CD14-positive monocyte (primary cell): Measurements from ENCODE around the gene CDH15. TPM values are rescaled to one million over a fixed set of nuclear protein-coding genes. Genes with fewer than 3 reads are reported as not detected.
A peak's percentile ranks its signal among the peaks of the same experiment; 100 is the strongest.

Experiments
- DNase-seq, 3 donors: peaks; one replicate each; pipeline ENCODE4 v3.0.0-alpha.2; 2011 to 2022
- H2AFZ ChIP-seq: 2 replicates; pipeline ENCODE4 v1.6.0; 2012; ENCODE audit warnings: mild to moderate bottlenecking, low read depth, low read length, inconsistent platforms; ENCODE audit not compliant: insufficient read depth, poor library complexity, severe bottlenecking
- H3K27ac ChIP-seq, 2 donors: 1 replicate in 1 of 2; 2 replicates in 1 of 2; pipeline ENCODE4 v1.5.1; 2012 to 2013; ENCODE audit warnings: low read length in 2 of 2, control low read depth in 1 of 2, inconsistent platforms in 1 of 2, low read depth in 1 of 2, mild to moderate bottlenecking in 1 of 2
- H3K27me3 ChIP-seq, 2 donors: one replicate each; pipeline versions ENCODE4 v1.6.0 to v1.6.1; 2011 to 2013; ENCODE audit warnings: low read length in 2 of 2; ENCODE audit not compliant: control insufficient read depth in 2 of 2, insufficient read depth in 2 of 2
- H3K36me3 ChIP-seq, 2 donors: replicated peaks in 1 of 2; 1 replicate in 1 of 2; 2 replicates in 1 of 2; pipeline versions ENCODE4 v1.5.1 to v1.6.1; 2012 to 2013; ENCODE audit warnings: low read length in 2 of 2, control low read depth in 1 of 2, inconsistent platforms in 1 of 2, mild to moderate bottlenecking in 1 of 2; ENCODE audit not compliant: insufficient read depth in 2 of 2, control insufficient read depth in 1 of 2
- H3K4me1 ChIP-seq, 2 donors: 1 replicate in 1 of 2; 2 replicates in 1 of 2; pipeline versions ENCODE4 v1.5.1 to v1.6.1; 2012 to 2013; ENCODE audit warnings: low read length in 2 of 2, control low read depth in 1 of 2, inconsistent platforms in 1 of 2, mild to moderate bottlenecking in 1 of 2, moderate library complexity in 1 of 2; ENCODE audit not compliant: insufficient read depth in 2 of 2, control insufficient read depth in 1 of 2
- H3K4me2 ChIP-seq: replicated peaks from 2 replicates; pipeline ENCODE3; 2012; ENCODE audit warnings: low read length, moderate library complexity, mild to moderate bottlenecking; ENCODE audit not compliant: poor library complexity, severe bottlenecking; ENCODE audit errors: extremely low read depth
- H3K4me3 ChIP-seq, 3 experiments: fragments of 200-600 bp in 1 of 3; sonication (generic) in 1 of 3; replicated peaks in 1 of 3; 1 replicate in 2 of 3; 2 replicates in 1 of 3; pipeline ENCODE4 v1.5.1; 2011 to 2013; ENCODE audit warnings: low read length in 3 of 3, mild to moderate bottlenecking in 3 of 3, control low read depth in 2 of 3, low read depth in 2 of 3, inconsistent platforms in 1 of 3, moderate library complexity in 1 of 3
- H3K79me2 ChIP-seq: 2 replicates; pipeline ENCODE4 v1.6.0; 2012; ENCODE audit warnings: mild to moderate bottlenecking, control low read depth, inconsistent platforms, low read length, moderate library complexity; ENCODE audit not compliant: insufficient read depth
- H3K9ac ChIP-seq: 2 replicates; pipeline ENCODE4 v1.6.0; 2017; ENCODE audit warnings: low read length, mild to moderate bottlenecking; ENCODE audit not compliant: insufficient read depth, poor library complexity, severe bottlenecking
- H3K9me3 ChIP-seq, 2 donors: replicated peaks in 1 of 2; 1 replicate in 1 of 2; 2 replicates in 1 of 2; pipeline versions ENCODE4 v1.5.1 to v1.6.1; 2012 to 2013; ENCODE audit warnings: low read length in 2 of 2, control low read depth in 1 of 2; ENCODE audit not compliant: control insufficient read depth in 1 of 2, insufficient read depth in 1 of 2
- H4K20me1 ChIP-seq: 2 replicates; pipeline ENCODE4 v1.6.0; 2012; ENCODE audit warnings: mild to moderate bottlenecking, low read length, control low read depth, moderate library complexity; ENCODE audit not compliant: insufficient read depth
- H3K27ac Mint-ChIP-seq, 7 donors: one replicate each; pipeline ENCODE4 v1.8.0; 2020; ENCODE audit warnings: mild to moderate bottlenecking in 7 of 7, mixed read lengths in 7 of 7, moderate library complexity in 6 of 7, inconsistent platforms in 2 of 7
- H3K27me3 Mint-ChIP-seq, 3 donors: one replicate each; pipeline ENCODE4 v1.8.0; 2021 to 2022; ENCODE audit warnings: low read depth in 3 of 3, mild to moderate bottlenecking in 3 of 3, mixed read lengths in 3 of 3, moderate library complexity in 3 of 3, inconsistent platforms in 1 of 3
- H3K36me3 Mint-ChIP-seq, 2 donors: one replicate each; pipeline ENCODE4 v1.8.0; 2020; ENCODE audit warnings: mixed read lengths in 2 of 2, inconsistent platforms in 1 of 2, mild to moderate bottlenecking in 1 of 2
- H3K4me1 Mint-ChIP-seq: one replicate; pipeline ENCODE4 v1.8.0; 2020; ENCODE audit warnings: mild to moderate bottlenecking, mixed read lengths
- H3K4me3 Mint-ChIP-seq, 2 donors: one replicate each; pipeline ENCODE4 v1.8.0; 2020; ENCODE audit warnings: mild to moderate bottlenecking in 2 of 2, mixed read lengths in 2 of 2, moderate library complexity in 1 of 2
- H3K9me3 Mint-ChIP-seq, 7 donors: one replicate each; pipeline ENCODE4 v1.8.0; 2020 to 2022; ENCODE audit warnings: mixed read lengths in 7 of 7, mild to moderate bottlenecking in 6 of 7, moderate library complexity in 6 of 7, inconsistent platforms in 2 of 7
- WGBS: methylation state at CpG from one replicate; pipeline ENCODE4 v1.1.5; 2013; ENCODE audit warnings: missing lambda C conversion rate; ENCODE audit not compliant: insufficient coverage; 5-methylcytosine and 5-hydroxymethylcytosine counted together
- intact Hi-C, 2 donors: fragments of 100-400 bp; cut with micrococcal nuclease; formaldehyde crosslinking; loops; one replicate each; pipeline versions ENCODE4 v1.15.0 to v1.15.1; 2023
- polyA plus RNA-seq, 3 donors: library from polyadenylated mRNA; depleted of rRNA in 1 of 3; unstranded in 2 of 3; stranded (reverse) in 1 of 3; fragments of 300-500 nt in 2 of 3; fragments of >200 nt in 1 of 3; fragmentation: Illumina TruSeq in 2 of 3; gene quantifications; 1 replicate in 2 of 3; 2 replicates in 1 of 3; pipeline ENCODE4 v1.2.3, GENCODE V29; 2012 to 2021
- TF ChIP-seq, protein P1 (sequence below): fragments of 200-600 bp; IDR thresholded peaks from one replicate; pipeline ENCODE4 v1.8.0; 2022; ENCODE audit warnings: antibody characterized with exemption, mild to moderate bottlenecking

CDH15 gene
- polyA plus RNA-seq, 3 donors, result not detected

GRCh38 chr16:89199241-89200123 is 27.9 kb downstream of the CDH15 start:
- intact Hi-C loops, result loop anchor here in 1 of 2 donors (10.0 kb wide), 1 partner anchor 95 kb away; no protein-coding TSS in a partner anchor
- H3K79me2 ChIP-seq, result no peaks in the 10 kb centered on the region
- TF ChIP-seq, protein P1, sequence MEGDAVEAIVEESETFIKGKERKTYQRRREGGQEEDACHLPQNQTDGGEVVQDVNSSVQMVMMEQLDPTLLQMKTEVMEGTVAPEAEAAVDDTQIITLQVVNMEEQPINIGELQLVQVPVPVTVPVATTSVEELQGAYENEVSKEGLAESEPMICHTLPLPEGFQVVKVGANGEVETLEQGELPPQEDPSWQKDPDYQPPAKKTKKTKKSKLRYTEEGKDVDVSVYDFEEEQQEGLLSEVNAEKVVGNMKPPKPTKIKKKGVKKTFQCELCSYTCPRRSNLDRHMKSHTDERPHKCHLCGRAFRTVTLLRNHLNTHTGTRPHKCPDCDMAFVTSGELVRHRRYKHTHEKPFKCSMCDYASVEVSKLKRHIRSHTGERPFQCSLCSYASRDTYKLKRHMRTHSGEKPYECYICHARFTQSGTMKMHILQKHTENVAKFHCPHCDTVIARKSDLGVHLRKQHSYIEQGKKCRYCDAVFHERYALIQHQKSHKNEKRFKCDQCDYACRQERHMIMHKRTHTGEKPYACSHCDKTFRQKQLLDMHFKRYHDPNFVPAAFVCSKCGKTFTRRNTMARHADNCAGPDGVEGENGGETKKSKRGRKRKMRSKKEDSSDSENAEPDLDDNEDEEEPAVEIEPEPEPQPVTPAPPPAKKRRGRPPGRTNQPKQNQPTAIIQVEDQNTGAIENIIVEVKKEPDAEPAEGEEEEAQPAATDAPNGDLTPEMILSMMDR, result no peak
- H3K9me3 Mint-ChIP-seq, result peaks cover 3 to 20% (median 16%) of the 10 kb centered on the region in 7 donors
- WGBS, result 92% methylated on average over 20 of the region's 22 CpGs
- DNase-seq, result no peak
- peaks cover 15 to 21% of the 10 kb centered on the region in 2 donors for H3K4me1 ChIP-seq
- H3K4me2 ChIP-seq, result peak overlapping the region; percentile 65
- H2AFZ ChIP-seq, result no peak overlapping the region
- H3K4me3 Mint-ChIP-seq, result peak overlapping the region; percentile 64 to 83
- no peak overlapping the region for H3K27ac ChIP-seq
- peaks cover 8 to 9% of the 10 kb centered on the region in 2 donors for H3K9me3 ChIP-seq
- no peaks in the 10 kb centered on the region for H4K20me1 ChIP-seq
- peaks cover 31 to 51% of the 10 kb centered on the region in 2 donors for H3K27me3 ChIP-seq
- H3K9ac ChIP-seq, result no peak overlapping the region
- peak overlapping the region in 1 of 3 experiments; percentile 47 for H3K4me3 ChIP-seq
- peaks cover 3 to 6% of the 10 kb centered on the region in 2 donors for H3K36me3 Mint-ChIP-seq
- peaks cover 16% of the 10 kb centered on the region for H3K4me1 Mint-ChIP-seq
- H3K36me3 ChIP-seq, result no peaks in the 10 kb centered on the region
- peak overlapping the region in 1 of 7 donors; percentile 20 for H3K27ac Mint-ChIP-seq
- H3K27me3 Mint-ChIP-seq, result peaks cover 44 to 64% (median 57%) of the 10 kb centered on the region in 3 donors

DNA sequence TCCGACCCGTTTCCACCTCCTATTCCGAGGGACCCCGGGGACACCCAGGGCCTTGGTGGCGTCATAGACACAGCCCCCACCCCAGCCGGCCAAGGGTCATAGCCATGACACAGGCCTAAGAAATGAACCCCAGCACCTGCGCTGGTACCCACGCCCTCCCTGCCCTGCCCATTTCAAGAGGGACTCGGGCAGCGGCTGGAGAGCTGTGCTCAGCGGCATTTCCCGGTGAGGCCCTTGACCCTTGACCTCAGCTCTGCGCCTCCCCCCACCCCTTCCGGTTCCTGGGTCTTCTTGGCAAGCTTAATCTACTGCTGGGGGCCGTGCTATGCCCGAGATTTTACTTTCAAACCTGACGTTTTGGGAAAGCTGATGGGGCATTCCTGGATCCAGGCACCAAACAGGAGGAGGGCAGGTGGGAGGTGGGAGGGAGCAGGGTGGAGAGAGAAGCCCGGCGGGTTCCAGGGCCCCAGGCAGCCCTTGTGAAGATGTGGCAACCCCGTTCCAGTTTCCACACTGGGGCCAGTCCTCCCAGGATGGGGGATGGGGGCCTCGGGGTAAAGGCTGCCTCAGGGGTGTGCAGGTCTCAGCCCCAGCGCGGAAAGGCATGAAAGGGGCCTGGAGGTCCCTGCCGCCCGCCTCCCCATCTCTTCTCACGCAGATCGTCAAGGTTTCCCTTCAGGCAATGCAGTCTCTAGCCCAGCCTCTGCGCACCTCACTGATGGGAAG is 28.7 kb downstream of the CDH15 start, which contains the start of gene SLC22A31:
SLC22A31 (minus strand) TSS at position 414 of the 726 bp plus-strand sequence; CDS start at position 378, 36 bp downstream.
- Mint-ChIP-seq H3K27ac (peak within 1 kb of the TSS in 1 of 7 donors; percentile 20), H3K4me3 (peak within 1 kb of the TSS; percentile 64 to 83), H3K36me3 (peaks cover 3 to 6% of the 10 kb centered on the region in 2 donors), H3K27me3 (peaks cover 44 to 65% (median 59%) of the 10 kb centered on the region in 3 donors), H3K9me3 (peaks cover 3 to 20% (median 16%) of the 10 kb centered on the region in 7 donors), H3K4me1 (peaks cover 16% of the 10 kb centered on the region)
- TF ChIP-seq, protein P1, result no peak
- Histone ChIP-seq H3K27ac (no peak within 1 kb of the TSS), H3K4me2 (peak within 1 kb of the TSS; percentile 65), H3K4me1 (peaks cover 15 to 21% of the 10 kb centered on the region in 2 donors), H3K9me3 (peaks cover 8 to 9% of the 10 kb centered on the region in 2 donors), H3K9ac (no peak within 1 kb of the TSS), H3K27me3 (peaks cover 31 to 51% of the 10 kb centered on the region in 2 donors), H3K4me3 (peak within 1 kb of the TSS in 1 of 3 experiments; percentile 47), H4K20me1 (no peaks in the 10 kb centered on the region), H2AFZ (no peak within 1 kb of the TSS), H3K36me3 (no peaks in the 10 kb centered on the region), H3K79me2 (no peaks in the 10 kb centered on the region)
- intact Hi-C loops, result no loop called here
- whole genome bisulfite sequencing, result 28% methylated on average over 26 of the region's 28 CpGs
- peak in 1 of 3 donors; percentile 5 for DNase-seq
